Mesendoderm (in vitro differentiated cells): ENCODE data around the gene PLCD1.

ENCODE experiments used
- DNase-seq: peaks from one replicate; pipeline ENCODE4 v3.0.0; 2013
- H2AK5ac ChIP-seq: 2 replicates; pipeline ENCODE4 v1.6.1; 2013; ENCODE audit warnings: low read length, inconsistent platforms
- H2BK120ac ChIP-seq: 2 replicates; pipeline ENCODE4 v1.6.1; 2013; ENCODE audit warnings: low read depth, mild to moderate bottlenecking, low read length, moderate library complexity, mixed read lengths
- H2BK15ac ChIP-seq: replicated peaks from 2 replicates; pipeline ENCODE4 v1.6.1; 2013; ENCODE audit warnings: low read depth, mild to moderate bottlenecking, moderate library complexity
- H2BK5ac ChIP-seq: 2 replicates; pipeline ENCODE4 v1.6.1; 2013; ENCODE audit warnings: low read length, inconsistent platforms
- H3K18ac ChIP-seq: 2 replicates; pipeline ENCODE4 v1.6.1; 2013; ENCODE audit warnings: mild to moderate bottlenecking, low read length, mixed read lengths
- H3K23ac ChIP-seq: one replicate; pipeline ENCODE4 v1.6.1; 2013; ENCODE audit warnings: low read length
- H3K27ac ChIP-seq: 2 replicates; pipeline ENCODE4 v1.5.1; 2013; ENCODE audit warnings: low read depth, mild to moderate bottlenecking, inconsistent platforms, low read length, moderate library complexity
- H3K27me3 ChIP-seq: 2 replicates; pipeline ENCODE4 v1.6.1; 2013; ENCODE audit warnings: low read length, control low read depth, mild to moderate bottlenecking, inconsistent platforms; ENCODE audit not compliant: insufficient read depth, poor library complexity
- H3K36me3 ChIP-seq: 2 replicates; pipeline ENCODE4 v1.6.1; 2013; ENCODE audit warnings: low read length, inconsistent platforms; ENCODE audit not compliant: control insufficient read depth, insufficient read depth
- H3K4ac ChIP-seq: one replicate; pipeline ENCODE4 v1.6.1; 2013; ENCODE audit warnings: low read depth, mild to moderate bottlenecking, low read length, moderate library complexity
- H3K4me1 ChIP-seq: 2 replicates; pipeline ENCODE4 v1.6.1; 2013; ENCODE audit warnings: low read depth, low read length, inconsistent platforms; ENCODE audit not compliant: control insufficient read depth
- H3K4me2 ChIP-seq: 2 replicates; pipeline ENCODE4 v1.6.1; 2013; ENCODE audit warnings: low read length
- H3K4me3 ChIP-seq: 2 replicates; pipeline ENCODE4 v1.5.1; 2013; ENCODE audit warnings: mild to moderate bottlenecking, low read length
- H3K56ac ChIP-seq: one replicate; pipeline ENCODE4 v1.6.1; 2013; ENCODE audit warnings: low read length
- H3K79me1 ChIP-seq: 2 replicates; pipeline ENCODE4 v1.6.1; 2013; ENCODE audit warnings: low read length, inconsistent platforms
- H3K79me2 ChIP-seq: 2 replicates; pipeline ENCODE4 v1.6.1; 2013; ENCODE audit warnings: mild to moderate bottlenecking, low read length; ENCODE audit not compliant: control insufficient read depth, insufficient read depth
- H3K9ac ChIP-seq: 2 replicates; pipeline ENCODE4 v1.6.1; 2013; ENCODE audit warnings: low read length, inconsistent platforms
- H4K5ac ChIP-seq: one replicate; pipeline ENCODE4 v1.6.1; 2013; ENCODE audit warnings: low read length
- H4K8ac ChIP-seq: one replicate; pipeline ENCODE4 v1.6.1; 2013; ENCODE audit warnings: low read depth, mild to moderate bottlenecking, control low read depth, low read length, moderate library complexity
- WGBS: extraction: QIAGEN DNeasy Blood & Tissue Kit; methylation state at CpG from one replicate; pipeline ENCODE4 v1.1.7; 2013; ENCODE audit warnings: low lambda C conversion rate, missing lambda C conversion rate; ENCODE audit not compliant: insufficient coverage; ENCODE audit errors: extremely low coverage; 5-methylcytosine and 5-hydroxymethylcytosine counted together

The PLCD1 gene

DNA sequence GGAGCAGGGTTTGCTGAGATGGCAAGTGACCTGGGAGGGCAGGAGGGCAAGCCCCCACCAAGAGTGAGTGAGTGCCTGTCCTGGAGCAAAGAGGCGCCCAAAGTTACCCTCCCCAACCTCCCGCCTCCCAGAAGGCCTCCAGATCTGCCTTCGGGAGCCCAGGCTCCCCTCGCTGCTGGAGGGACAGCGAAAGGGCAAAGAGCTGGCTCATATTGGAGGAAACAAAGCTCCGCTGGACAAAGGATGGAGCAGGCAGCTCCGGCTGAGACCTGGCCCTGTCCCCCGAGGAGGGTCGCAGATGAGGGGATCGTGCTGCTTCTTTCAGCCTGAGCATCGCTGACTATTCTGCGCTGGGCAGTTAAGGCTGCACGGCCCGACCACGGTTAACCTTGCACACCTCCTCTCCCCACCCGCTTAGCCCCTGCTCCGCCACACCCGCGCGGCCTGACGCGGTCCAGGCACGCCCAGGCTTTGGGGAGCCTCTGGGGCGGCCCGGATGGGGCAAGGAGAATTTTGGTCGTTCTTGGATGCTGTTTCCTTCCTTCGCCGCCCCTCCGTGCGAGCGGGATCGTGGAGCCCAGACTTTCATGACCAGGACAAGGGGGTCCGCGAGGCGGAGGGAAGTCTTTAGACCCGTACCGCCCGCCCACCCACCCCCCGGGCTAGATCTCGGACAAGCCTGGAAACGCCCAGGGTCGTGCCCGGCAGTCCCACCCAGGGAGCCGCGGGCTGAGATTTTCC lies 651 bp downstream of the PLCD1 start:
- H3K36me3 ChIP-seq, result no peaks in the 10 kb centered on the region
- no peak overlapping the region for H4K8ac ChIP-seq
- no peaks in the 10 kb centered on the region for H3K79me2 ChIP-seq
- H3K9ac ChIP-seq, result peak overlapping the region; percentile 69
- WGBS, result no CpG with 5 or more reads among the region's 45 CpGs
- peak overlapping the region; percentile 20 for H3K18ac ChIP-seq
- no peak overlapping the region for H2AK5ac ChIP-seq
- peak overlapping the region; percentile 84 for H3K4me2 ChIP-seq
- H3K27ac ChIP-seq, result no peak overlapping the region
- no peak overlapping the region for H2BK15ac ChIP-seq
- peak overlapping the region; percentile 62 for H3K4me3 ChIP-seq
- no peak for DNase-seq
- peaks cover 4% of the 10 kb centered on the region for H3K4me1 ChIP-seq
- peak overlapping the region; percentile 82 for H3K56ac ChIP-seq
- peaks cover 8% of the 10 kb centered on the region for H3K27me3 ChIP-seq
- H4K5ac ChIP-seq, result no peak overlapping the region
- no peaks in the 10 kb centered on the region for H3K79me1 ChIP-seq
- no peak overlapping the region for H2BK5ac ChIP-seq
- no peak overlapping the region for H2BK120ac ChIP-seq
- H3K23ac ChIP-seq, result no peak overlapping the region
- no peak overlapping the region for H3K4ac ChIP-seq

- Histone ChIP-seq H3K27me3 (peaks cover 8% of the 10 kb centered on the region), H3K4me3 (no peak overlapping the region), H3K4me1 (peaks cover 6% of the 10 kb centered on the region), H3K18ac (no peak overlapping the region), H3K79me2 (no peaks in the 10 kb centered on the region), H2BK120ac (no peak overlapping the region), H2BK15ac (no peak overlapping the region), H3K4ac (no peak overlapping the region), H2AK5ac (no peak overlapping the region), H2BK5ac (no peak overlapping the region), H3K4me2 (no peak overlapping the region), H4K5ac (no peak overlapping the region), H3K27ac (no peak overlapping the region), H3K9ac (no peak overlapping the region), H3K36me3 (no peaks in the 10 kb centered on the region), H3K56ac (no peak overlapping the region), H3K23ac (no peak overlapping the region), H3K79me1 (no peaks in the 10 kb centered on the region), H4K8ac (no peak overlapping the region)
- DNase-seq, result no peak
- WGBS, result no CpG with 5 or more reads among the region's 6 CpGs
Observed at GRCh38 chr3:38027466-38028465, 1.7 kb downstream of the PLCD1 start.

- no peak for DNase-seq
- H3K27me3 ChIP-seq, result peaks cover 8% of the 10 kb centered on the region
- H3K18ac ChIP-seq, result no peak overlapping the region
- no peak overlapping the region for H4K8ac ChIP-seq
- H3K27ac ChIP-seq, result no peak overlapping the region
- H3K4me2 ChIP-seq, result no peak overlapping the region
- H3K4me1 ChIP-seq, result peaks cover 6% of the 10 kb centered on the region
- H2BK120ac ChIP-seq, result no peak overlapping the region
- WGBS, result no CpG with 5 or more reads among the region's 4 CpGs
- H3K4me3 ChIP-seq, result no peak overlapping the region
- H3K9ac ChIP-seq, result no peak overlapping the region
- H2BK15ac ChIP-seq, result no peak overlapping the region
- H3K79me2 ChIP-seq, result no peaks in the 10 kb centered on the region
- H4K5ac ChIP-seq, result no peak overlapping the region
- H2BK5ac ChIP-seq, result no peak overlapping the region
- no peak overlapping the region for H3K56ac ChIP-seq
- H3K4ac ChIP-seq, result no peak overlapping the region
- H2AK5ac ChIP-seq, result no peak overlapping the region
- H3K79me1 ChIP-seq, result no peaks in the 10 kb centered on the region
- no peaks in the 10 kb centered on the region for H3K36me3 ChIP-seq
- H3K23ac ChIP-seq, result no peak overlapping the region
Observed at GRCh38 chr3:38026856-38027255, 2.6 kb downstream of the PLCD1 start.

DNA sequence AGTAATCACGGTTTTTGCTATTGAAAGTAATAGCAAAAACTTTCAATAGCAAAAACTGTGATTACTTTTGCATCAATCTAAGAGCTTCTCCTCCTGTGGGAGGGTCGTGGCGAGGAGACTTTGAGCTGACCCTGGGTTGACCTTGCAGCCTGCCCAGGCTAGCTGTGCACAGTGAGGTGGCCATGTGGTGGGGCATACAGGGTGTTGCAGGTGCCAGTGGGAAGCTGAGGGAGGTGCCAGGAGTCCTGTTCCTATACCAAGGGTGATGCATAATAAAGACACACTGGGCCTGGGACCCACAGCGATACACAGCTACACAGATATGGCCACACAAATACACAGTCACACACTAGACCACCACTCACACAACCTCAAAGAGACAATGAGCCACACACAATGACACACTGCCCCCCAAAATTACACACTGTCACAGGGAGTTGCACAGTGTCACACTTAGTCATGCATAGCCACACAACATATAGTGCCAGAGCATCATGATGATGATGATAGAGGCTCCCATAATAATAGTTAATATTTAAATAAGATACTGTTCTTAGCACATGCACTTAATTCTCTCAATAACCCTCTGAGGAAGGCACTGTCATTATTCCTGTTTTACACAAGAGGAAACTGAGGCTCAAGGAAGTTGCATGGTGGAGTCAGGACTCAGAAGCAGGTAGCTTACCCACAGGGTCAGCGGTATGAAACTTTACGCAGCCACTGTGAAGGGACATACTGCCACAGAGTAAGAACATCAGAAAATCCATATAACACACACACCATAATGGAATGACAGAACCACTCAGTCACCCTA lies 6.3 kb downstream of the PLCD1 start:
- peaks cover under 1% of the 10 kb centered on the region for H3K27me3 ChIP-seq
- no peak overlapping the region for H3K23ac ChIP-seq
- H3K56ac ChIP-seq, result no peak overlapping the region
- H3K27ac ChIP-seq, result no peak overlapping the region
- H2AK5ac ChIP-seq, result no peak overlapping the region
- H3K79me2 ChIP-seq, result no peaks in the 10 kb centered on the region
- no peak overlapping the region for H2BK5ac ChIP-seq
- H3K4ac ChIP-seq, result no peak overlapping the region
- H3K36me3 ChIP-seq, result no peaks in the 10 kb centered on the region
- H3K4me2 ChIP-seq, result no peak overlapping the region
- H3K79me1 ChIP-seq, result no peaks in the 10 kb centered on the region
- no CpG with 5 or more reads among the region's 6 CpGs for WGBS
- H4K5ac ChIP-seq, result no peak overlapping the region
- no peak overlapping the region for H3K18ac ChIP-seq
- H3K4me1 ChIP-seq, result peaks cover 6% of the 10 kb centered on the region
- H2BK15ac ChIP-seq, result no peak overlapping the region
- DNase-seq, result no peak
- no peak overlapping the region for H3K4me3 ChIP-seq
- no peak overlapping the region for H4K8ac ChIP-seq
- no peak overlapping the region for H2BK120ac ChIP-seq
- no peak overlapping the region for H3K9ac ChIP-seq

DNA sequence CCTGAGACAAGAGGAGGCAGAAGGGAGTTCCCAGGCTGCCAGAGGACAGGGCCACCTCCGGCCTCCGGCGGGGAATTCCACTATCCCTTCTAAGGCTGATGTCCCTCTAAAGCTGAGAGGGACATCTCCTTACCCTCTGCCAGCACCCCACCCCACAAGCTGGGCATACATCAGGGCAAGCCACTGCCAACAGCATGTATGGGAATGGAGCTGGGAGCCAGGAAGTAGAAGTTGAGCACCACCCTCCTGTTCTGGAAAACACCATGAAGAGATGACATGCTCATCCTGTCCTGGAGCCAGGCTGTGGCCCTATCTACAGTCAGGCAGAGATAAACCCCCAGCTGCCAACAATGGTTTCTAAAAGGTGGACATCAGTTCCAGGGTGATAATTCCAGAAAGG lies 7.1 kb downstream of the PLCD1 start:
- no CpG with 5 or more reads among the region's 3 CpGs for WGBS
- no peak overlapping the region for H2AK5ac ChIP-seq

More for the DNA sequence above, 7.1 kb downstream of the PLCD1 start:
- peaks cover 6% of the 10 kb centered on the region for H3K4me1 ChIP-seq
- H3K18ac ChIP-seq, result no peak overlapping the region
- H3K79me2 ChIP-seq, result no peaks in the 10 kb centered on the region
- no peaks in the 10 kb centered on the region for H3K36me3 ChIP-seq
- H3K56ac ChIP-seq, result no peak overlapping the region
- no peak overlapping the region for H3K27ac ChIP-seq
- no peaks in the 10 kb centered on the region for H3K79me1 ChIP-seq
- no peaks in the 10 kb centered on the region for H3K27me3 ChIP-seq
- H3K23ac ChIP-seq, result no peak overlapping the region
- DNase-seq, result no peak
- H3K4me2 ChIP-seq, result no peak overlapping the region
- no peak overlapping the region for H4K5ac ChIP-seq
- no peak overlapping the region for H2BK120ac ChIP-seq
- no peak overlapping the region for H2BK5ac ChIP-seq
- H3K4me3 ChIP-seq, result no peak overlapping the region
- H2BK15ac ChIP-seq, result no peak overlapping the region
- no peak overlapping the region for H3K9ac ChIP-seq
- no peak overlapping the region for H4K8ac ChIP-seq
- no peak overlapping the region for H3K4ac ChIP-seq
